GM12864 (cell line): ENCODE data around the gene BRI3.

Source experiments
- DNase-seq: peaks from one replicate; pipeline ENCODE4 v3.0.0-alpha.2; 2011; ENCODE audit warnings: low read depth
- H3K4me3 ChIP-seq: 2 replicates; pipeline ENCODE4 v1.5.1; 2011; ENCODE audit warnings: mild to moderate bottlenecking, low read depth, low read length, control low read depth
- CTCF ChIP-seq: IDR thresholded peaks from 2 replicates; pipeline ENCODE4 v1.5.1; 2011; ENCODE audit warnings: low read depth, mild to moderate bottlenecking, moderate library complexity, low read length, control low read depth, inconsistent platforms; ENCODE audit errors: missing control alignments

Gene BRI3

GRCh38 chr7:98236355-98237185 lies 44.9 kb upstream of the BRI3 start:
- DNase-seq, result no peak
- TF ChIP-seq CTCF, result no peak
- H3K4me3 ChIP-seq, result no peak overlapping the region

- DNase-seq, result no peak
- no peak overlapping the region for H3K4me3 ChIP-seq
- TF ChIP-seq CTCF, result no peak
Measured at GRCh38 chr7:98238076-98238475, 43.4 kb upstream of the BRI3 start.

- no peak overlapping the region for H3K4me3 ChIP-seq
- no peak for DNase-seq
- no peak for TF ChIP-seq CTCF
Measured at GRCh38 chr7:98238976-98239375, 42.5 kb upstream of the BRI3 start.

GRCh38 chr7:98240961-98241673 lies 40.4 kb upstream of the BRI3 start:
- DNase-seq, result no peak
- no peak overlapping the region for H3K4me3 ChIP-seq
- peak; percentile 86 for TF ChIP-seq CTCF

- no peak for TF ChIP-seq CTCF
- H3K4me3 ChIP-seq, result no peak overlapping the region
- DNase-seq, result no peak
Measured at GRCh38 chr7:98241674-98242241, 39.7 kb upstream of the BRI3 start.

- TF ChIP-seq CTCF, result no peak
- H3K4me3 ChIP-seq, result no peak overlapping the region
- no peak for DNase-seq
Measured at GRCh38 chr7:98242342-98242741, 39.1 kb upstream of the BRI3 start.
